Hepatocyte (in vitro differentiated cells): ENCODE results near the gene MAD1L1. TPM values are rescaled to one million over a fixed set of nuclear protein-coding genes. Genes with fewer than 3 reads are reported as not detected.

ENCODE experiments used
- DNase-seq: peaks from one replicate; pipeline ENCODE4 v3.0.0-alpha.2; 2016; ENCODE audit warnings: low spot score
- H2AFZ ChIP-seq: fragments of 200-600 bp; sonication (generic); 2 replicates; pipeline ENCODE4 v1.6.0; 2016; ENCODE audit warnings: antibody characterized with exemption, mild to moderate bottlenecking
- H3K27ac ChIP-seq: fragments of 200-600 bp; sonication (generic); 2 replicates; pipeline ENCODE4 v1.5.1; 2016; ENCODE audit warnings: mild to moderate bottlenecking
- H3K27me3 ChIP-seq: fragments of 200-600 bp; sonication (generic); 2 replicates; pipeline ENCODE4 v1.6.1; 2016
- H3K36me3 ChIP-seq: fragments of 200-600 bp; sonication (generic); replicated peaks from 2 replicates; pipeline ENCODE4 v1.5.1; 2016; ENCODE audit warnings: low read depth; ENCODE audit not compliant: insufficient read depth
- H3K4me1 ChIP-seq: fragments of 200-600 bp; sonication (generic); 2 replicates; pipeline ENCODE4 v1.5.1; 2016; ENCODE audit warnings: mild to moderate bottlenecking, moderate library complexity; ENCODE audit not compliant: insufficient read depth
- H3K4me2 ChIP-seq: fragments of 200-600 bp; sonication (generic); 2 replicates; pipeline ENCODE4 v1.6.0; 2016
- H3K4me3 ChIP-seq: fragments of 200-600 bp; sonication (generic); 2 replicates; pipeline ENCODE4 v1.5.1; 2016; ENCODE audit warnings: mild to moderate bottlenecking
- H3K79me2 ChIP-seq: fragments of 200-600 bp; sonication (generic); 2 replicates; pipeline ENCODE4 v1.6.0; 2017; ENCODE audit warnings: mild to moderate bottlenecking
- H3K9me2 ChIP-seq: fragments of 200-600 bp; sonication (generic); replicated peaks from 2 replicates; pipeline ENCODE4 v1.6.0; 2017; ENCODE audit warnings: mild to moderate bottlenecking; ENCODE audit not compliant: insufficient read depth
- H3K9me3 ChIP-seq: fragments of 200-600 bp; sonication (generic); 2 replicates; pipeline ENCODE4 v1.5.1; 2016; ENCODE audit warnings: low read depth, mild to moderate bottlenecking
- H4K20me1 ChIP-seq: fragments of 200-600 bp; sonication (generic); 2 replicates; pipeline ENCODE4 v1.6.0; 2016; ENCODE audit warnings: mild to moderate bottlenecking; ENCODE audit not compliant: insufficient read depth, poor library complexity, severe bottlenecking
- CTCF ChIP-seq: fragments of 200-600 bp; sonication (generic); IDR thresholded peaks from 2 replicates; pipeline ENCODE4 v1.5.1; 2016; ENCODE audit warnings: antibody characterized with exemption, mild to moderate bottlenecking; ENCODE audit not compliant: poor library complexity
- EZH2 ChIP-seq: fragments of 200-600 bp; sonication (generic); IDR thresholded peaks from 2 replicates; pipeline ENCODE4 v1.6.1; 2016; ENCODE audit warnings: antibody characterized with exemption, mild to moderate bottlenecking, borderline replicate concordance
- EZH2phosphoT487 ChIP-seq: fragments of 200-600 bp; sonication (generic); IDR thresholded peaks from one replicate; pipeline ENCODE4 v1.6.1; 2018; ENCODE audit warnings: antibody characterized with exemption, mild to moderate bottlenecking, low read depth, moderate library complexity; ENCODE audit not compliant: unreplicated experiment, severe bottlenecking
- WGBS: methylation state at CpG from one replicate; pipeline ENCODE4 v1.1.6; 2016; ENCODE audit warnings: low lambda C conversion rate; ENCODE audit errors: missing lambda C conversion rate; 5-methylcytosine and 5-hydroxymethylcytosine counted together
- polyA plus RNA-seq: library from polyadenylated mRNA; unstranded; fragments of >200 nt; fragmentation: Nextera tagmentation; extraction: Ambion mirVana; gene quantifications from 2 replicates; pipeline ENCODE4 v1.2.1, GENCODE V29; 2016
- total RNA-seq: library from RNA; depleted of rRNA; stranded (reverse); fragments of >200 nt; gene quantifications from 2 replicates; pipeline ENCODE4 v1.2.3, GENCODE V29; 2014

MAD1L1 gene
- total and polyA plus RNA-seq, 2 experiments from 2014 or later: 30.7 to 31.0 TPM

DNA sequence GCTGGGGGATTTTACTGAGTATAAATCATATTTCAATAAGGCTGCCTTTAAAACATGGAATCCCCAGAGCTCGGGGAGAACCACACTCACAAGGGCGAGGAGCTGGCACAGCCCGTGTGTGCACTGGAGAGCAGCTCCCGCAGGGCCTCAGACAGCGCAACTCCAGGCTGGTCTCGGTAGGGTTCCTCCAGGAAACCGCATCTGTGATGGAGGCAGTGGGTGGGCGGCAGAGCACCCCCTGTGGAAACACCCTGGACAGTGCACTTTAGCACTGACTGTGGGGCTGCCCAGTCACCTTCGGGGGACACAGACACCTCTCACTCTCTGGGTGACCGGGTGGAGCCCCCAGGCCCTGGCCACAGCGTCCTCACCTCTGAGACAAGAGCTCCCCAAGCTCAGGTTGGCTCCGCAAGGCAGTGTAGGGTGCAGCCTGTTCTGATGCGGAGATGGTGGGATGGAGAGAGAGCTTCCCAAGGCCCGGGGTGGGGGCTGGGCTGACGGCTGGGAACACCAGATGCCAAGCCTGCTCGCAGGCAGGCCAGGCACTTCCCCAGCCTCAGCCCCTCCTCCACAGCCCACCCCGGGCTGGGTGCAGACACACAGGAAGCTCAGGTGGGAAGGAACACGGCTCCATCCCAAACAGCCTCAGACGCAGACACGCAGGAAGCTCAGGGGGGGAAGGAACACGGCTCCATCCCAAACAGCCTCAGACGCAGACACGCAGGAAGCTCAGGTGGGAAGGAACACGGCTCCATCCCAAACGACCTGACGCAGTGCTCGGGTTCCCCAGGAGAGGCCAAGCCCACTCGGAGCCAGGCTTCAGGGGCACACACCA, 224.4 kb downstream of the MAD1L1 start:
- 82% methylated on average over 28 of the region's 28 CpGs for WGBS
- H3K79me2 ChIP-seq: no peaks in the 10 kb centered on the region

DNA sequence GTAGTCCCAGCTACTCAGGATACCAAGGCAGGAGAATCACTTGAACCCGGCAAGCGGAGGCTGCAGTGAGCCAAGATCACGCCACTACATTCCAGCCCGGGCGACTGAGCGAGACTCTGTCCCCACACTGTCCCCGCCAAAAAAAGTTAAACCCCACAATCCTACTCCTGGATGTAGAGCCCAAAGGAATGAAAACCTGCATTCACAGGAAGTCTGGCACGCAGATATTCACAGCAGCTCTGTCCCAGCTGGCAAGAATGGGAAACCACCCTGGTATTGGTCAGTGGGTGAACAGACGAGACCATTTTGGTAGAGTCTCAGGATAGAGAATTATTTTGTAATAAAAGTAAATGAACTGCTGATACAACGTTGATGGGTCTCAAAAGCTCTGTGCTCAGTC, 225.2 kb downstream of the MAD1L1 start:
- Histone ChIP-seq H3K4me3 (no peak overlapping the region), H3K36me3 (no peaks in the 10 kb centered on the region), H3K4me2 (no peak overlapping the region), H3K9me2 (no peaks in the 10 kb centered on the region), H2AFZ (no peak overlapping the region), H3K4me1 (no peaks in the 10 kb centered on the region), H3K27me3 (no peaks in the 10 kb centered on the region), H3K9me3 (no peaks in the 10 kb centered on the region), H4K20me1 (no peaks in the 10 kb centered on the region), H3K27ac (no peak overlapping the region), H3K79me2 (no peaks in the 10 kb centered on the region)
- no peak for TF ChIP-seq EZH2
- TF ChIP-seq CTCF: no peak
- no peak for TF ChIP-seq EZH2phosphoT487
- WGBS: 94% methylated on average over 10 of the region's 10 CpGs
- DNase-seq: no peak

More for the DNA sequence above, 224.4 kb downstream of the MAD1L1 start:
- Histone ChIP-seq H3K27me3 (no peaks in the 10 kb centered on the region), H3K9me3 (no peaks in the 10 kb centered on the region), H3K4me3 (no peak overlapping the region), H3K4me2 (no peak overlapping the region), H3K27ac (no peak overlapping the region), H3K9me2 (no peaks in the 10 kb centered on the region), H3K4me1 (no peaks in the 10 kb centered on the region), H3K36me3 (no peaks in the 10 kb centered on the region), H4K20me1 (no peaks in the 10 kb centered on the region), H2AFZ (no peak overlapping the region)
- no peak for TF ChIP-seq EZH2
- no peak for TF ChIP-seq CTCF
- TF ChIP-seq EZH2phosphoT487: no peak
- DNase-seq: no peak

GRCh38 chr7:2006921-2007381, 225.8 kb downstream of the MAD1L1 start:
- no peaks in the 10 kb centered on the region for H3K27me3 ChIP-seq
- H3K27ac ChIP-seq: no peak overlapping the region
- H3K9me2 ChIP-seq: no peaks in the 10 kb centered on the region
- H2AFZ ChIP-seq: no peak overlapping the region
- H3K4me3 ChIP-seq: no peak overlapping the region
- no peaks in the 10 kb centered on the region for H4K20me1 ChIP-seq
- H3K79me2 ChIP-seq: no peaks in the 10 kb centered on the region
- no peak overlapping the region for H3K4me2 ChIP-seq
- H3K9me3 ChIP-seq: no peaks in the 10 kb centered on the region
- H3K36me3 ChIP-seq: no peaks in the 10 kb centered on the region
- TF ChIP-seq EZH2 (no peak), CTCF (no peak), EZH2phosphoT487 (no peak)
- no peak for DNase-seq
- 92% methylated on average over 22 of the region's 22 CpGs for WGBS
- H3K4me1 ChIP-seq: no peaks in the 10 kb centered on the region
